ENCODE measurements around the gene ZP2.

- no peak for TF ChIP-seq CTCF (IDR thresholded peaks at IDR 0.05)
- no peak for TF ChIP-seq POLR2A (IDR thresholded peaks at IDR 0.05)
These were observed 12.4 kb upstream of the ZP2 start for GRCh38 chr16:21223787-21224186.
